Keratinocyte (primary cell): Measurements from ENCODE around the gene MON2. TPM values are rescaled to one million over a fixed set of nuclear protein-coding genes. Genes with fewer than 3 reads are reported as not detected.

Experiments
- DNase-seq: peaks from one replicate; pipeline ENCODE4 v3.0.0-alpha.2; 2011; ENCODE audit warnings: low read depth, missing footprints, low spot score
- FAIRE-seq: peaks from 2 replicates; lab custom pipeline; 2011; peaks lifted over from hg19 to GRCh38; lab: Jason Lieb, UNC
- H2AFZ ChIP-seq: 2 replicates; pipeline ENCODE4 v1.6.0; 2012; ENCODE audit warnings: low read length, control low read depth, inconsistent platforms; ENCODE audit not compliant: control insufficient read depth
- H3K27ac ChIP-seq: 2 replicates; pipeline ENCODE4 v1.5.1; 2011; ENCODE audit warnings: low read length; ENCODE audit not compliant: control insufficient read depth, insufficient read depth
- H3K27me3 ChIP-seq: 3 replicates; pipeline ENCODE4 v1.6.0; 2011; ENCODE audit warnings: low read length; ENCODE audit not compliant: control insufficient read depth, insufficient read depth; ENCODE audit errors: extremely low read depth
- H3K36me3 ChIP-seq, 2 experiments: 2 replicates in 1 of 2; 3 replicates in 1 of 2; pipeline ENCODE4 v1.5.1; 2011; ENCODE audit warnings: low read length in 2 of 2, mild to moderate bottlenecking in 1 of 2; ENCODE audit not compliant: control insufficient read depth in 2 of 2, insufficient read depth in 2 of 2; ENCODE audit errors: extremely low read depth in 1 of 2
- H3K4me1 ChIP-seq: 3 replicates; pipeline ENCODE4 v1.5.1; 2011; ENCODE audit warnings: low read length; ENCODE audit not compliant: control insufficient read depth, insufficient read depth; ENCODE audit errors: extremely low read depth
- H3K4me2 ChIP-seq: 3 replicates; pipeline ENCODE4 v1.6.0; 2011; ENCODE audit warnings: low read depth, low read length; ENCODE audit not compliant: control insufficient read depth, insufficient read depth; ENCODE audit errors: extremely low read depth
- H3K4me3 ChIP-seq, 3 experiments: fragments of 200-600 bp in 1 of 3; sonication (generic) in 1 of 3; 2 replicates in 2 of 3; 3 replicates in 1 of 3; pipeline ENCODE4 v1.5.1; 2011 to 2016; ENCODE audit warnings: low read length in 3 of 3, mild to moderate bottlenecking in 3 of 3, control low read depth in 2 of 3, inconsistent platforms in 1 of 3, low read depth in 1 of 3, mixed read lengths in 1 of 3, mixed run types in 1 of 3, moderate library complexity in 1 of 3; ENCODE audit not compliant: control insufficient read depth in 2 of 3, insufficient read depth in 2 of 3; ENCODE audit errors: extremely low read depth in 1 of 3
- H3K79me2 ChIP-seq: 2 replicates; pipeline ENCODE4 v1.6.0; 2012; ENCODE audit warnings: low read length; ENCODE audit not compliant: control insufficient read depth, insufficient read depth
- H3K9ac ChIP-seq: 3 replicates; pipeline ENCODE4 v1.6.0; 2011; ENCODE audit warnings: low read length; ENCODE audit not compliant: control insufficient read depth, insufficient read depth; ENCODE audit errors: extremely low read depth
- H3K9me1 ChIP-seq: 3 replicates; pipeline ENCODE4 v1.6.0; 2011; ENCODE audit warnings: low read length; ENCODE audit not compliant: control insufficient read depth, insufficient read depth; ENCODE audit errors: extremely low read depth
- H3K9me3 ChIP-seq: 2 replicates; pipeline ENCODE4 v1.5.1; 2012; ENCODE audit warnings: low read depth, low read length; ENCODE audit not compliant: control insufficient read depth
- H4K20me1 ChIP-seq: 3 replicates; pipeline ENCODE4 v1.6.0; 2011; ENCODE audit warnings: low read length; ENCODE audit not compliant: control insufficient read depth, insufficient read depth; ENCODE audit errors: extremely low read depth
- EZH2 ChIP-seq: IDR thresholded peaks from one replicate; pipeline ENCODE4 v1.6.1; 2012; ENCODE audit warnings: inconsistent platforms, mild to moderate bottlenecking, low read length, moderate library complexity
- dilution Hi-C: fragments of 300-500 bp; cut with MboI; formaldehyde crosslinking; loops from one replicate; pipeline ENCODE4 v1.7.0; 2020; ENCODE audit warnings: low sequenced_read_pairs; ENCODE audit not compliant: extremely low pct_ligation_motif_present
- polyA plus RNA-seq, 5 experiments: library from polyadenylated mRNA; depleted of rRNA in 3 of 5; stranded (reverse) in 3 of 5; stranded (forward) in 1 of 5; unstranded in 1 of 5; fragments of >200 nt; gene quantifications; 1 replicate in 1 of 5; 2 replicates in 3 of 5; 3 replicates in 1 of 5; pipeline versions ENCODE4 v1.2.1 to v1.2.3, GENCODE V29; 2011 to 2012; ENCODE audit warnings: missing spikeins in 2 of 5, low read depth in 1 of 5, low replicate concordance in 1 of 5
- TF ChIP-seq, protein P1 (sequence below), 3 experiments: IDR thresholded peaks in 1 of 3; conservative IDR thresholded peaks in 1 of 3; optimal IDR thresholded peaks in 1 of 3; 2 replicates in 2 of 3; 3 replicates in 1 of 3; pipeline versions ENCODE3 to v1.5.1; 2011; ENCODE audit warnings: low read length in 3 of 3, mild to moderate bottlenecking in 3 of 3, moderate library complexity in 2 of 3, control low read depth in 1 of 3, inconsistent platforms in 1 of 3; ENCODE audit not compliant: insufficient read depth in 2 of 3; ENCODE audit errors: extremely low read depth in 1 of 3

The MON2 gene
- polyA plus RNA-seq, 1 donor (not counting 4 experiments of a cell fraction or from before 2014, with no cell fraction given), result 18.5 TPM

DNA sequence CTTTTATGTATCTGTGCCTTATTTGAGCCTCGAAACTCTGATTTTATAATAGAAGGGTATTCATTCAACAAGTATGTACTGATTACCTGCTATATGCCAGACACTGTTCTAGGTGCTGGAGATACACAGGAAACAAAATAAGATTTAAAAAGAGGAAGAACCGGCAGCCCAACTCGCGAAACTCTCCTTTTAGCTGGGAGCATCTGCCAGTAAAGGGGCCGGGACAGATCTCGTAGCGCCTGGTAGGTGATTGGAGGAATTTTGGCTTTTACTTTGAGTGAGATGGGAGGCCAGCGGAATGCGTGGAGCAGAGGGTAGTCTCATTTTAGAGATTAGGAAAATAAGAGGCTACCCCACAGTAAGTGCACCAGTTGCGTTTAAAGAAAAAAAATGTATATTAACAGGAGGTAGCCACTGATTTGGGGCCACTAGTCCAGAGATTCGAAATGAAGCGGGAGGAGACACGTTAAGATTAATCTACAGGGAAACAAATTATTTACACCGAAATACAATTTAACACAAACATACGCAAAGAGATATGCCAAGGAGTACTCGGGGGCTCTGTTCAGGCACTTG, 520 bp upstream of the MON2 start:
- peaks cover 11% of the 10 kb centered on the region for H3K4me1 ChIP-seq
- FAIRE-seq (no peak), DNase-seq (no peak)
- TF ChIP-seq EZH2, result no peak
- TF ChIP-seq, protein P1, sequence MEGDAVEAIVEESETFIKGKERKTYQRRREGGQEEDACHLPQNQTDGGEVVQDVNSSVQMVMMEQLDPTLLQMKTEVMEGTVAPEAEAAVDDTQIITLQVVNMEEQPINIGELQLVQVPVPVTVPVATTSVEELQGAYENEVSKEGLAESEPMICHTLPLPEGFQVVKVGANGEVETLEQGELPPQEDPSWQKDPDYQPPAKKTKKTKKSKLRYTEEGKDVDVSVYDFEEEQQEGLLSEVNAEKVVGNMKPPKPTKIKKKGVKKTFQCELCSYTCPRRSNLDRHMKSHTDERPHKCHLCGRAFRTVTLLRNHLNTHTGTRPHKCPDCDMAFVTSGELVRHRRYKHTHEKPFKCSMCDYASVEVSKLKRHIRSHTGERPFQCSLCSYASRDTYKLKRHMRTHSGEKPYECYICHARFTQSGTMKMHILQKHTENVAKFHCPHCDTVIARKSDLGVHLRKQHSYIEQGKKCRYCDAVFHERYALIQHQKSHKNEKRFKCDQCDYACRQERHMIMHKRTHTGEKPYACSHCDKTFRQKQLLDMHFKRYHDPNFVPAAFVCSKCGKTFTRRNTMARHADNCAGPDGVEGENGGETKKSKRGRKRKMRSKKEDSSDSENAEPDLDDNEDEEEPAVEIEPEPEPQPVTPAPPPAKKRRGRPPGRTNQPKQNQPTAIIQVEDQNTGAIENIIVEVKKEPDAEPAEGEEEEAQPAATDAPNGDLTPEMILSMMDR (optimal IDR thresholded peaks at IDR 0.05 in 1 of 3, IDR thresholded peaks at IDR 0.05 in 1 of 3, conservative IDR thresholded peaks at IDR 0.05 in 1 of 3; ENCODE audit: extremely low read depth in 1 of 3, insufficient read depth in 2 of 3, low read length in 3 of 3), result no peak
- peak overlapping the region; percentile 97 to 99 (median 97) for H3K4me3 ChIP-seq
- H3K9me3 ChIP-seq, result no peaks in the 10 kb centered on the region
- H3K27ac ChIP-seq, result peak overlapping the region; percentile 92
- H3K9ac ChIP-seq, result peak overlapping the region; percentile 94
- no peaks in the 10 kb centered on the region for H3K27me3 ChIP-seq
- H2AFZ ChIP-seq, result peak overlapping the region; percentile 71
- H3K4me2 ChIP-seq, result peak overlapping the region; percentile 61
- H3K36me3 ChIP-seq, result no peaks in the 10 kb centered on the region
- peaks cover 43% of the 10 kb centered on the region for H3K79me2 ChIP-seq
- dilution Hi-C loops, result no loop called here
- H3K9me1 ChIP-seq, result no peaks in the 10 kb centered on the region
- no peaks in the 10 kb centered on the region for H4K20me1 ChIP-seq

DNA sequence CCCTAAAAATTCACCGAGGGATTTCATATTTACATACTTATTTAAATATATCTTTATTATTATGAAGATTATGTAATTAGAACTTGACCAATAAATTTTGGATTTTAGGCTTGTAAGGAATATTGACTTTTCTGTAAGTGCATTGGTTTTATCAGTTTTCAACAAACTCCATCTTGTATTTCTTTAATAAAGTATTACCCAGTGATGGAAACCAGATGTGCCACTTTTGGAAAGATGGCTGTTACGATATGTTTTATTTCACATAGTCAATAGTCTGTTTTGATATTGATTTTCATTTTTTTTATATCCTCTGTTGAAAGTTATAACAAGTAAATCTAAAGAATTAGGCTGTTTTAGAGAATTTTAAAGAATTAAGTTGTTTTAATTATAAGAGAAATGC, 1.8 kb downstream of the MON2 start:
- Histone ChIP-seq H3K4me3 (peak overlapping the region in 2 of 3 experiments; percentile 97 to 99), H3K27me3 (no peaks in the 10 kb centered on the region), H3K79me2 (peaks cover 63% of the 10 kb centered on the region), H2AFZ (no peak overlapping the region), H3K9me1 (no peaks in the 10 kb centered on the region), H4K20me1 (no peaks in the 10 kb centered on the region), H3K9ac (no peak overlapping the region), H3K9me3 (no peaks in the 10 kb centered on the region), H3K36me3 (peaks cover 0 to 3% of the 10 kb centered on the region in 2 experiments), H3K4me2 (peak overlapping the region; percentile 86), H3K4me1 (peaks cover 11% of the 10 kb centered on the region), H3K27ac (no peak overlapping the region)
- TF ChIP-seq, protein P1 (optimal IDR thresholded peaks at IDR 0.05 in 1 of 3, IDR thresholded peaks at IDR 0.05 in 1 of 3, conservative IDR thresholded peaks at IDR 0.05 in 1 of 3; ENCODE audit: extremely low read depth in 1 of 3, insufficient read depth in 2 of 3, low read length in 3 of 3), result no peak
- TF ChIP-seq EZH2, result no peak
- DNase-seq (no peak), FAIRE-seq (no peak)
- dilution Hi-C loops, result no loop called here
